K562 (cell line): ENCODE results near the gene CHEK2. TPM values are rescaled to one million over a fixed set of nuclear protein-coding genes. Genes with fewer than 3 reads are reported as not detected.

Experiments
- ATAC-seq: fragments of 200-7000 bp; cut with Tn5 transposase; 3 replicates; pipeline ENCODE4 v1.9.1; 2020; ENCODE audit warnings: moderate library complexity
- BruUV-seq: library from RNA; stranded (reverse); fragments of 400-500 nt; replicated peaks from 2 replicates; lab custom pipeline; 2021; lab: Mats Ljungman, UMichigan
- CTCF ChIA-PET: fragments of 300-600 bp; formaldehyde crosslinking; extraction: SDS; loops from one replicate; lab custom pipeline; 2021; ENCODE audit warnings: low intra/inter-chr PET ratio; lab: Yijun Ruan, JAX
- POLR2A ChIA-PET: fragments of 300-600, 350-650 bp; sonication (Branson Sonifier 250); formaldehyde crosslinking; extraction: SDS; loops from one replicate; lab custom pipeline; 2021; ENCODE audit warnings: antibody characterized with exemption, inconsistent platforms; lab: Yijun Ruan, JAX
- DNase-seq, 4 experiments: peaks; one replicate each; pipeline versions ENCODE4 v3.0.0 to v3.0.0-alpha.2; 2011 to 2018; ENCODE audit warnings: low spot score in 3 of 4, mixed read lengths in 3 of 4; ENCODE audit errors: extremely low read depth in 1 of 4
- FAIRE-seq: peaks from 2 replicates; lab custom pipeline; 2011; peaks lifted over from hg19 to GRCh38; lab: Jason Lieb, UNC
- H2AFZ ChIP-seq: 2 replicates; pipeline ENCODE4 v1.6.0; 2011; ENCODE audit warnings: low read depth, low read length, control low read depth, inconsistent platforms
- H3K27ac ChIP-seq: fragments of 200-600 bp; 3 replicates; pipeline ENCODE4 v1.8.0; 2011; ENCODE audit warnings: low read depth, mild to moderate bottlenecking, control low read depth, inconsistent platforms, low read length, moderate library complexity, mixed read lengths; ENCODE audit errors: extremely low read depth
- H3K27me3 ChIP-seq, 2 experiments: fragments of 300-600 bp in 1 of 2; 2 replicates in 1 of 2; 3 replicates in 1 of 2; pipeline versions ENCODE4 v1.6.0 to v1.8.0; 2011; ENCODE audit warnings: inconsistent platforms in 2 of 2, low read length in 2 of 2, mild to moderate bottlenecking in 1 of 2, mixed read lengths in 1 of 2, moderate library complexity in 1 of 2; ENCODE audit not compliant: control insufficient read depth in 2 of 2, insufficient read depth in 2 of 2
- H3K36me3 ChIP-seq: fragments of 300-600 bp; 3 replicates; pipeline ENCODE4 v1.8.0; 2011; ENCODE audit warnings: mild to moderate bottlenecking, low read length, inconsistent platforms; ENCODE audit not compliant: control insufficient read depth, insufficient read depth
- H3K4me1 ChIP-seq, 2 experiments: fragments of 200-600 bp in 1 of 2; replicated peaks in 1 of 2; 2 replicates in 1 of 2; 3 replicates in 1 of 2; pipeline versions ENCODE4 v1.5.1 to v1.8.0; 2011; ENCODE audit warnings: inconsistent platforms in 2 of 2, low read length in 2 of 2, mild to moderate bottlenecking in 1 of 2, mixed read lengths in 1 of 2, moderate library complexity in 1 of 2; ENCODE audit not compliant: control insufficient read depth in 2 of 2, insufficient read depth in 2 of 2
- H3K4me2 ChIP-seq: 2 replicates; pipeline ENCODE4 v1.6.1; 2011; ENCODE audit warnings: low read length, control low read depth, inconsistent platforms, mixed read lengths; ENCODE audit not compliant: insufficient read depth
- H3K4me3 ChIP-seq: fragments of 200-600 bp; sonication (generic), shearing (Covaris generic); 2 replicates; pipeline ENCODE4 v1.5.1; 2016; ENCODE audit warnings: control low read depth, inconsistent platforms
- H3K79me2 ChIP-seq: fragments of 200-600 bp; 3 replicates; pipeline ENCODE4 v1.8.0; 2011; ENCODE audit warnings: low read length, inconsistent platforms; ENCODE audit not compliant: control insufficient read depth, insufficient read depth
- H3K9ac ChIP-seq, 2 experiments: 2 replicates each; pipeline versions ENCODE4 v1.6.0 to v1.6.1; 2011; ENCODE audit warnings: low read depth in 2 of 2, low read length in 2 of 2, control low read depth in 1 of 2, inconsistent platforms in 1 of 2, mild to moderate bottlenecking in 1 of 2, mixed read lengths in 1 of 2; ENCODE audit not compliant: insufficient read depth in 1 of 2
- H3K9me1 ChIP-seq: one replicate; pipeline ENCODE4 v1.6.0; 2011; ENCODE audit warnings: inconsistent platforms, mild to moderate bottlenecking, low read length, moderate library complexity; ENCODE audit not compliant: control insufficient read depth, insufficient read depth
- H3K9me3 ChIP-seq: replicated peaks from 2 replicates; pipeline ENCODE4 v1.5.1; 2011; ENCODE audit warnings: low read depth, low read length, inconsistent platforms; ENCODE audit not compliant: control insufficient read depth, insufficient read depth
- H4K20me1 ChIP-seq: replicated peaks from 2 replicates; pipeline ENCODE4 v1.6.1; 2011; ENCODE audit warnings: low read length, inconsistent platforms, mixed read lengths; ENCODE audit not compliant: control insufficient read depth, insufficient read depth
- CBFA2T2 ChIP-seq: fragments of 450-650 bp; conservative IDR thresholded peaks from 2 replicates; pipeline ENCODE4 v1.6.1; 2017; ENCODE audit warnings: mild to moderate bottlenecking
- L3MBTL2 ChIP-seq: fragments of 450-650 bp; IDR thresholded peaks from 2 replicates; pipeline ENCODE4 v1.6.1; 2016; ENCODE audit warnings: mild to moderate bottlenecking, moderate library complexity
- LARP7 ChIP-seq: fragments of 450-650 bp; IDR thresholded peaks from 2 replicates; pipeline ENCODE4 v1.6.1; 2016
- PBX2 ChIP-seq, 2 experiments: IDR thresholded peaks in 1 of 2; conservative IDR thresholded peaks in 1 of 2; 2 replicates each; pipeline ENCODE4 v1.6.1; 2016; ENCODE audit warnings: low read depth in 2 of 2, mild to moderate bottlenecking in 1 of 2, missing compliant biosample characterization in 1 of 2, missing genetic modification characterization in 1 of 2, moderate library complexity in 1 of 2
- TFE3 ChIP-seq: fragments of 450-650 bp; formaldehyde crosslinking; IDR thresholded peaks from 2 replicates; pipeline ENCODE4 v1.4.0; 2020; ENCODE audit warnings: mild to moderate bottlenecking, mixed read lengths
- TRIM25 ChIP-seq: fragments of 450-650 bp; IDR thresholded peaks from 2 replicates; pipeline ENCODE4 v1.7.0; 2016; ENCODE audit warnings: borderline replicate concordance
- WGBS: fragments of 100-300 bp; shearing (Covaris generic); methylation state at CpG from one replicate; pipeline ENCODE4 v1.1.6; 2016; ENCODE audit warnings: low coverage, mixed read lengths; ENCODE audit not compliant: insufficient coverage; ENCODE audit errors: missing lambda C conversion rate; 5-methylcytosine and 5-hydroxymethylcytosine counted together
- in situ Hi-C: fragments of 300-500 bp; cut with MboI; formaldehyde crosslinking; loops from 4 replicates; pipeline ENCODE4 v1.15.0; 2018; ENCODE audit warnings: inconsistent platforms, mixed read lengths
- intact Hi-C: fragments of 100-400 bp; cut with micrococcal nuclease; formaldehyde crosslinking; loops from 2 replicates; pipeline ENCODE4 v1.14.2; 2022
- polyA plus RNA-seq, 8 experiments: library from polyadenylated mRNA; depleted of rRNA in 4 of 8; stranded (reverse) in 5 of 8; unstranded in 3 of 8; fragments of >200 nt; fragmentation: Nextera tagmentation in 2 of 8; fragmentation: Illumina TruSeq in 1 of 8; extraction: Ambion mirVana in 2 of 8; extraction: Trizol in 1 of 8; gene quantifications; 2 replicates each; pipeline versions ENCODE4 v1.2.1 to v1.2.3, GENCODE V29; 2011 to 2014; ENCODE audit warnings: inconsistent platforms in 1 of 8, missing spikeins in 1 of 8
- total RNA-seq, 7 experiments: library from RNA; depleted of rRNA in 6 of 7; stranded (reverse); fragments of >200 nt in 6 of 7; fragmentation: Illumina TruSeq in 2 of 7; extraction: Trizol in 2 of 7; gene quantifications; 2 replicates each; pipeline versions ENCODE4 v1.2.1 to v1.2.3, GENCODE V29; 2011 to 2021; ENCODE audit warnings: low replicate concordance in 1 of 7

CHEK2 gene
- total and polyA plus RNA-seq, 9 of the 15 experiments (the other 6 are each of a cell fraction or from before 2014, with no cell fraction given), result 28.7 to 102 (median 58.0) TPM

GRCh38 chr22:28710576-28711191 is 30.9 kb downstream of the CHEK2 start:
- Histone ChIP-seq H3K79me2 (no peaks in the 10 kb centered on the region), H3K9ac (no peak overlapping the region), H4K20me1 (no peaks in the 10 kb centered on the region), H3K4me2 (no peak overlapping the region), H3K9me3 (no peaks in the 10 kb centered on the region), H3K27ac (no peak overlapping the region), H2AFZ (no peak overlapping the region), H3K9me1 (no peaks in the 10 kb centered on the region), H3K36me3 (peaks cover 64% of the 10 kb centered on the region), H3K4me3 (no peak overlapping the region), H3K27me3 (no peaks in the 10 kb centered on the region), H3K4me1 (no peaks in the 10 kb centered on the region)
- ATAC-seq (no peak), DNase-seq (no peak), FAIRE-seq (no peak)
- CTCF ChIA-PET, result interaction anchor here (0.8 kb wide), 1 partner anchor 110 kb away, joined by 3 read pairs; no protein-coding TSS in a partner anchor
- POLR2A ChIA-PET, result no interaction called here
- TF ChIP-seq CBFA2T2 (no peak), L3MBTL2 (no peak), TFE3 (CRISPR knock-in tag) (no peak), TRIM25 (no peak), PBX2 (CRISPR knock-in tag; IDR thresholded peaks at IDR 0.05; ENCODE audit: low read depth) (no peak), PBX2 (tag; conservative IDR thresholded peaks at IDR 0.05; ENCODE audit: low read depth) (no peak), LARP7 (no peak)
- intact Hi-C loops, result no loop called here
- BruUV-seq, result no TSS peak
- WGBS, result 95% methylated on average over 3 of the region's 3 CpGs
- in situ Hi-C loops, result no loop called here
